ENCODE results near the gene KRT6C.

Gene KRT6C

GRCh38 chr12:52428121-52428520, 45.5 kb downstream of the KRT6C start:
- no peak for TF ChIP-seq CTCF (IDR thresholded peaks at IDR 0.05; ENCODE audit: extremely low read depth, insufficient read depth, missing control alignments)
- in situ Hi-C loops (cut with MboI; ENCODE audit: low pct_unique_long_range_greater_than_20kb, low sequenced_read_pairs, unreplicated experiment): no loop called here
- no peak for DNase-seq (ENCODE audit: low spot score)

GRCh38 chr12:52427083-52427482, 46.5 kb downstream of the KRT6C start:
- no peak for TF ChIP-seq CTCF (IDR thresholded peaks at IDR 0.05; ENCODE audit: extremely low read depth, insufficient read depth, missing control alignments)
- no peak for DNase-seq (ENCODE audit: low spot score)
- in situ Hi-C loops (cut with MboI; ENCODE audit: low pct_unique_long_range_greater_than_20kb, low sequenced_read_pairs, unreplicated experiment): no loop called here

GRCh38 chr12:52426034-52426433, 47.6 kb downstream of the KRT6C start:
- in situ Hi-C loops (cut with MboI; ENCODE audit: low pct_unique_long_range_greater_than_20kb, low sequenced_read_pairs, unreplicated experiment): no loop called here
- DNase-seq (ENCODE audit: low spot score): no peak
- TF ChIP-seq CTCF (IDR thresholded peaks at IDR 0.05; ENCODE audit: extremely low read depth, insufficient read depth, missing control alignments): no peak

- in situ Hi-C loops (cut with MboI; ENCODE audit: low pct_unique_long_range_greater_than_20kb, low sequenced_read_pairs, unreplicated experiment): no loop called here
- no peak for TF ChIP-seq CTCF (IDR thresholded peaks at IDR 0.05; ENCODE audit: extremely low read depth, insufficient read depth, missing control alignments)
- DNase-seq (ENCODE audit: low spot score): no peak
These were observed 48.1 kb downstream of the KRT6C start for GRCh38 chr12:52425466-52425865.

- in situ Hi-C loops (cut with MboI; ENCODE audit: low pct_unique_long_range_greater_than_20kb, low sequenced_read_pairs, unreplicated experiment): no loop called here
- TF ChIP-seq CTCF (IDR thresholded peaks at IDR 0.05; ENCODE audit: extremely low read depth, insufficient read depth, missing control alignments): no peak
- no peak for DNase-seq (ENCODE audit: low spot score)
These were observed 49.7 kb downstream of the KRT6C start for GRCh38 chr12:52423661-52424500.

- no peak for TF ChIP-seq CTCF (IDR thresholded peaks at IDR 0.05; ENCODE audit: extremely low read depth, insufficient read depth, missing control alignments)
- in situ Hi-C loops (cut with MboI; ENCODE audit: low pct_unique_long_range_greater_than_20kb, low sequenced_read_pairs, unreplicated experiment): no loop called here
- no peak for DNase-seq (ENCODE audit: low spot score)
These were observed 50.6 kb downstream of the KRT6C start for GRCh38 chr12:52423035-52423434.

Data from GM13977 (cell line).